ENCODE results near the gene PFDN5.

PFDN5 gene

GRCh38 chr12:53333845-53334244, 38.5 kb downstream of the PFDN5 start:
- H3K4ac ChIP-seq (ENCODE audit: low read depth, low read length): no peak overlapping the region
- H3K9ac ChIP-seq (ENCODE audit: low read length): no peak overlapping the region
- H2BK5ac ChIP-seq (ENCODE audit: low read length): no peak overlapping the region
- H2BK15ac ChIP-seq (replicated peaks; ENCODE audit: low read depth): no peak overlapping the region
- H3K27ac ChIP-seq (ENCODE audit: low read depth, low read length): no peak overlapping the region
- H3K4me3 ChIP-seq (ENCODE audit: low read length): no peak overlapping the region
- H3K4me1 ChIP-seq (ENCODE audit: control insufficient read depth, low read depth, low read length): peaks cover 12% of the 10 kb centered on the region
- no peak overlapping the region for H2AK5ac ChIP-seq (ENCODE audit: low read length)
- no peaks in the 10 kb centered on the region for H3K79me2 ChIP-seq (ENCODE audit: control insufficient read depth, insufficient read depth, low read length)
- no peaks in the 10 kb centered on the region for H3K36me3 ChIP-seq (ENCODE audit: control insufficient read depth, insufficient read depth, low read length)
- H3K27me3 ChIP-seq (ENCODE audit: insufficient read depth, low read length, poor library complexity): no peaks in the 10 kb centered on the region
- no peak overlapping the region for H3K18ac ChIP-seq (ENCODE audit: low read length)
- no CpG with 5 or more reads among the region's 7 CpGs for WGBS (ENCODE audit: extremely low coverage, insufficient coverage, low lambda C conversion rate)
- DNase-seq: no peak
- no peak overlapping the region for H3K56ac ChIP-seq (ENCODE audit: low read length)
- H4K8ac ChIP-seq (ENCODE audit: low read depth, low read length): no peak overlapping the region
- H4K5ac ChIP-seq (ENCODE audit: low read length): no peak overlapping the region
- no peak overlapping the region for H3K23ac ChIP-seq (ENCODE audit: low read length)
- no peak overlapping the region for H2BK120ac ChIP-seq (ENCODE audit: low read depth, low read length)
- H3K79me1 ChIP-seq (ENCODE audit: low read length): no peaks in the 10 kb centered on the region
- H3K4me2 ChIP-seq (ENCODE audit: low read length): no peak overlapping the region

GRCh38 chr12:53334822-53335221, 39.5 kb downstream of the PFDN5 start:
- Histone ChIP-seq H3K23ac (ENCODE audit: low read length) (no peak overlapping the region), H2BK15ac (replicated peaks; ENCODE audit: low read depth) (no peak overlapping the region), H4K8ac (ENCODE audit: low read depth, low read length) (no peak overlapping the region), H2BK5ac (ENCODE audit: low read length) (no peak overlapping the region), H3K9ac (ENCODE audit: low read length) (no peak overlapping the region), H3K56ac (ENCODE audit: low read length) (peak overlapping the region; percentile 47), H3K27me3 (ENCODE audit: insufficient read depth, low read length, poor library complexity) (no peaks in the 10 kb centered on the region), H2BK120ac (ENCODE audit: low read depth, low read length) (no peak overlapping the region), H3K36me3 (ENCODE audit: control insufficient read depth, insufficient read depth, low read length) (no peaks in the 10 kb centered on the region), H4K5ac (ENCODE audit: low read length) (no peak overlapping the region), H3K18ac (ENCODE audit: low read length) (no peak overlapping the region), H3K4ac (ENCODE audit: low read depth, low read length) (no peak overlapping the region), H3K27ac (ENCODE audit: low read depth, low read length) (no peak overlapping the region), H2AK5ac (ENCODE audit: low read length) (no peak overlapping the region), H3K79me2 (ENCODE audit: control insufficient read depth, insufficient read depth, low read length) (no peaks in the 10 kb centered on the region), H3K4me2 (ENCODE audit: low read length) (no peak overlapping the region), H3K79me1 (ENCODE audit: low read length) (no peaks in the 10 kb centered on the region), H3K4me1 (ENCODE audit: control insufficient read depth, low read depth, low read length) (peaks cover 13% of the 10 kb centered on the region), H3K4me3 (ENCODE audit: low read length) (no peak overlapping the region)
- no peak for DNase-seq
- WGBS (ENCODE audit: extremely low coverage, insufficient coverage, low lambda C conversion rate): no CpG with 5 or more reads among the region's 8 CpGs

- Histone ChIP-seq H4K8ac (ENCODE audit: low read depth, low read length) (no peak within 1 kb of the TSS), H4K5ac (ENCODE audit: low read length) (no peak within 1 kb of the TSS), H3K79me1 (ENCODE audit: low read length) (no peaks in the 10 kb centered on the region), H3K27me3 (ENCODE audit: insufficient read depth, low read length, poor library complexity) (no peaks in the 10 kb centered on the region), H3K4me3 (ENCODE audit: low read length) (no peak within 1 kb of the TSS), H3K27ac (ENCODE audit: low read depth, low read length) (no peak within 1 kb of the TSS), H3K23ac (ENCODE audit: low read length) (no peak within 1 kb of the TSS), H3K36me3 (ENCODE audit: control insufficient read depth, insufficient read depth, low read length) (no peaks in the 10 kb centered on the region), H3K18ac (ENCODE audit: low read length) (peak within 1 kb of the TSS; percentile 2), H2BK15ac (replicated peaks; ENCODE audit: low read depth) (no peak within 1 kb of the TSS), H2BK5ac (ENCODE audit: low read length) (peak within 1 kb of the TSS; percentile 13), H3K9ac (ENCODE audit: low read length) (peak within 1 kb of the TSS; percentile 27), H3K4me1 (ENCODE audit: control insufficient read depth, low read depth, low read length) (peaks cover 13% of the 10 kb centered on the region), H3K4ac (ENCODE audit: low read depth, low read length) (no peak within 1 kb of the TSS), H3K56ac (ENCODE audit: low read length) (peak within 1 kb of the TSS; percentile 8), H2AK5ac (ENCODE audit: low read length) (peak within 1 kb of the TSS; percentile 50), H3K4me2 (ENCODE audit: low read length) (no peak within 1 kb of the TSS), H3K79me2 (ENCODE audit: control insufficient read depth, insufficient read depth, low read length) (no peaks in the 10 kb centered on the region), H2BK120ac (ENCODE audit: low read depth, low read length) (no peak within 1 kb of the TSS)
- DNase-seq: no peak
- WGBS (ENCODE audit: extremely low coverage, insufficient coverage, low lambda C conversion rate): no CpG with 5 or more reads among the region's 15 CpGs
These were observed 40.9 kb downstream of the PFDN5 start, which contains the start of gene SP7 for GRCh38 chr12:53336181-53336681. Gene SP7 (minus strand): TSS chr12:53336354. CDS start chr12:53335646, 708 bp downstream.

GRCh38 chr12:53338017-53338416, 42.7 kb downstream of the PFDN5 start:
- Histone ChIP-seq H3K9ac (ENCODE audit: low read length) (no peak overlapping the region), H3K27ac (ENCODE audit: low read depth, low read length) (no peak overlapping the region), H3K27me3 (ENCODE audit: insufficient read depth, low read length, poor library complexity) (no peaks in the 10 kb centered on the region), H2BK15ac (replicated peaks; ENCODE audit: low read depth) (no peak overlapping the region), H3K36me3 (ENCODE audit: control insufficient read depth, insufficient read depth, low read length) (no peaks in the 10 kb centered on the region), H3K23ac (ENCODE audit: low read length) (no peak overlapping the region), H3K79me2 (ENCODE audit: control insufficient read depth, insufficient read depth, low read length) (no peaks in the 10 kb centered on the region), H2AK5ac (ENCODE audit: low read length) (no peak overlapping the region), H3K56ac (ENCODE audit: low read length) (no peak overlapping the region), H4K8ac (ENCODE audit: low read depth, low read length) (no peak overlapping the region), H3K4ac (ENCODE audit: low read depth, low read length) (no peak overlapping the region), H2BK5ac (ENCODE audit: low read length) (no peak overlapping the region), H3K4me3 (ENCODE audit: low read length) (no peak overlapping the region), H3K79me1 (ENCODE audit: low read length) (no peaks in the 10 kb centered on the region), H3K4me2 (ENCODE audit: low read length) (no peak overlapping the region), H3K4me1 (ENCODE audit: control insufficient read depth, low read depth, low read length) (peaks cover 13% of the 10 kb centered on the region), H3K18ac (ENCODE audit: low read length) (no peak overlapping the region), H2BK120ac (ENCODE audit: low read depth, low read length) (no peak overlapping the region), H4K5ac (ENCODE audit: low read length) (no peak overlapping the region)
- WGBS (ENCODE audit: extremely low coverage, insufficient coverage, low lambda C conversion rate): no CpG with 5 or more reads among the region's 11 CpGs
- DNase-seq: no peak

- Histone ChIP-seq H3K9ac (ENCODE audit: low read length) (no peak overlapping the region), H3K4me3 (ENCODE audit: low read length) (no peak overlapping the region), H3K56ac (ENCODE audit: low read length) (peak overlapping the region; percentile 6), H3K27ac (ENCODE audit: low read depth, low read length) (no peak overlapping the region), H4K5ac (ENCODE audit: low read length) (no peak overlapping the region), H2BK120ac (ENCODE audit: low read depth, low read length) (no peak overlapping the region), H2BK5ac (ENCODE audit: low read length) (no peak overlapping the region), H3K79me1 (ENCODE audit: low read length) (no peaks in the 10 kb centered on the region), H2AK5ac (ENCODE audit: low read length) (no peak overlapping the region), H3K4me1 (ENCODE audit: control insufficient read depth, low read depth, low read length) (peaks cover 13% of the 10 kb centered on the region), H3K27me3 (ENCODE audit: insufficient read depth, low read length, poor library complexity) (no peaks in the 10 kb centered on the region), H2BK15ac (replicated peaks; ENCODE audit: low read depth) (no peak overlapping the region), H4K8ac (ENCODE audit: low read depth, low read length) (no peak overlapping the region), H3K18ac (ENCODE audit: low read length) (no peak overlapping the region), H3K79me2 (ENCODE audit: control insufficient read depth, insufficient read depth, low read length) (no peaks in the 10 kb centered on the region), H3K23ac (ENCODE audit: low read length) (no peak overlapping the region), H3K36me3 (ENCODE audit: control insufficient read depth, insufficient read depth, low read length) (no peaks in the 10 kb centered on the region), H3K4me2 (ENCODE audit: low read length) (no peak overlapping the region), H3K4ac (ENCODE audit: low read depth, low read length) (no peak overlapping the region)
- no peak for DNase-seq
- WGBS (ENCODE audit: extremely low coverage, insufficient coverage, low lambda C conversion rate): no CpG with 5 or more reads among the region's 6 CpGs
These were observed 43.6 kb downstream of the PFDN5 start for GRCh38 chr12:53338916-53339315.

GRCh38 chr12:53340398-53340797, 45.1 kb downstream of the PFDN5 start:
- H3K23ac ChIP-seq (ENCODE audit: low read length): no peak overlapping the region
- no peak overlapping the region for H2AK5ac ChIP-seq (ENCODE audit: low read length)
- no peak overlapping the region for H3K56ac ChIP-seq (ENCODE audit: low read length)
- H3K27ac ChIP-seq (ENCODE audit: low read depth, low read length): no peak overlapping the region
- H3K79me2 ChIP-seq (ENCODE audit: control insufficient read depth, insufficient read depth, low read length): no peaks in the 10 kb centered on the region
- H3K18ac ChIP-seq (ENCODE audit: low read length): no peak overlapping the region
- no CpG with 5 or more reads among the region's 9 CpGs for WGBS (ENCODE audit: extremely low coverage, insufficient coverage, low lambda C conversion rate)
- no peak overlapping the region for H3K4ac ChIP-seq (ENCODE audit: low read depth, low read length)
- no peaks in the 10 kb centered on the region for H3K36me3 ChIP-seq (ENCODE audit: control insufficient read depth, insufficient read depth, low read length)
- H3K27me3 ChIP-seq (ENCODE audit: insufficient read depth, low read length, poor library complexity): no peaks in the 10 kb centered on the region
- no peak overlapping the region for H2BK5ac ChIP-seq (ENCODE audit: low read length)
- H3K4me1 ChIP-seq (ENCODE audit: control insufficient read depth, low read depth, low read length): peaks cover 14% of the 10 kb centered on the region
- no peak overlapping the region for H4K8ac ChIP-seq (ENCODE audit: low read depth, low read length)
- no peak overlapping the region for H2BK120ac ChIP-seq (ENCODE audit: low read depth, low read length)
- no peak overlapping the region for H4K5ac ChIP-seq (ENCODE audit: low read length)
- H3K9ac ChIP-seq (ENCODE audit: low read length): no peak overlapping the region
- no peak overlapping the region for H2BK15ac ChIP-seq (replicated peaks; ENCODE audit: low read depth)
- no peak for DNase-seq
- no peak overlapping the region for H3K4me3 ChIP-seq (ENCODE audit: low read length)
- H3K4me2 ChIP-seq (ENCODE audit: low read length): no peak overlapping the region
- no peaks in the 10 kb centered on the region for H3K79me1 ChIP-seq (ENCODE audit: low read length)
